Loucy (cell line): ENCODE results near the gene CYFIP2.

Source experiments
- EZH2phosphoT487 ChIP-seq: fragments of 200-600 bp; IDR thresholded peaks from 2 replicates; pipeline ENCODE4 v1.6.1; 2018; ENCODE audit warnings: antibody characterized with exemption, mild to moderate bottlenecking, moderate library complexity, borderline replicate concordance
- TF ChIP-seq, protein P1 (sequence below): fragments of 200-600 bp; sonication (generic); conservative IDR thresholded peaks from 2 replicates; pipeline ENCODE4 v1.5.1; 2014; ENCODE audit warnings: mild to moderate bottlenecking, antibody characterized with exemption, low read length

DNA sequence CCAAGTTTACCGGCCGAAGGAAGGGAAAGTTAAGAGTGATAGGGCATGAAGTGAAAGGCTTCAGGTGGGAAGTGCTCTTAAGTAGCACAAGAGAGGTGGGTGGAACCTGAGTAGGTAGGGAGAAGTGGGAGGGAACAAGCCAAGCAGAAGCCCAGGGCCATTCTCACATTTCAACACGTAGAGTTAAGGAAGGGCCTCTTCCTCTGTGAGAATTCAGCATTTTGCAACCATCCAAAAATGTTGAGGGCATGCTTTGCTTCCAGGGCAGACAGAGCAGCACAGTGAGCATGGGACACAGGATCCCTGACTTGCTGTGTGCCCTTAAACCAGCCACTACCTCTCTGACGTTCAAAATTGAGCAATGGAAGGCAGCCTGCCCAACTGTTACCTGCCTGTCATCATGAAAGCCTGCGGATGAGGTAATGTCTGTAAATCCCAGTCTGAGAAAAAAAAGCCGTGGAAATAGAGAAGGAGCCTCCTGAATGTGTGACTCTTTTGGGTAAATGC, 3.3 kb downstream of the CYFIP2 start:
- TF ChIP-seq, protein P1, sequence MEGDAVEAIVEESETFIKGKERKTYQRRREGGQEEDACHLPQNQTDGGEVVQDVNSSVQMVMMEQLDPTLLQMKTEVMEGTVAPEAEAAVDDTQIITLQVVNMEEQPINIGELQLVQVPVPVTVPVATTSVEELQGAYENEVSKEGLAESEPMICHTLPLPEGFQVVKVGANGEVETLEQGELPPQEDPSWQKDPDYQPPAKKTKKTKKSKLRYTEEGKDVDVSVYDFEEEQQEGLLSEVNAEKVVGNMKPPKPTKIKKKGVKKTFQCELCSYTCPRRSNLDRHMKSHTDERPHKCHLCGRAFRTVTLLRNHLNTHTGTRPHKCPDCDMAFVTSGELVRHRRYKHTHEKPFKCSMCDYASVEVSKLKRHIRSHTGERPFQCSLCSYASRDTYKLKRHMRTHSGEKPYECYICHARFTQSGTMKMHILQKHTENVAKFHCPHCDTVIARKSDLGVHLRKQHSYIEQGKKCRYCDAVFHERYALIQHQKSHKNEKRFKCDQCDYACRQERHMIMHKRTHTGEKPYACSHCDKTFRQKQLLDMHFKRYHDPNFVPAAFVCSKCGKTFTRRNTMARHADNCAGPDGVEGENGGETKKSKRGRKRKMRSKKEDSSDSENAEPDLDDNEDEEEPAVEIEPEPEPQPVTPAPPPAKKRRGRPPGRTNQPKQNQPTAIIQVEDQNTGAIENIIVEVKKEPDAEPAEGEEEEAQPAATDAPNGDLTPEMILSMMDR: no peak
- TF ChIP-seq EZH2phosphoT487: no peak
